Germinal center (tissue), 1 donor: ENCODE results near the gene DOCK9.
"Not testable (repeated sequence)": the region's sequence is repeated elsewhere in the genome, so short reads cannot be mapped to it uniquely, and the experiment has no call there.

Experiments
- DNase-seq: peaks from one replicate; pipeline ENCODE4 v3.0.0; 2012; ENCODE audit warnings: mixed read lengths, low spot score

Gene DOCK9

GRCh38 chr13:98773921-98774320, 203.9 kb downstream of the DOCK9 start:
- no peak for DNase-seq

- no peak for DNase-seq
These were observed 204.9 kb downstream of the DOCK9 start for GRCh38 chr13:98772794-98773452.

GRCh38 chr13:98771838-98772611, 205.8 kb downstream of the DOCK9 start:
- no peak for DNase-seq

GRCh38 chr13:98769736-98770135, 208.1 kb downstream of the DOCK9 start:
- no peak for DNase-seq

GRCh38 chr13:98768522-98768921, 209.3 kb downstream of the DOCK9 start:
- no peak for DNase-seq

- no peak for DNase-seq
These were observed 211.2 kb downstream of the DOCK9 start for GRCh38 chr13:98766697-98767096.

- no peak for DNase-seq
These were observed 211.8 kb downstream of the DOCK9 start for GRCh38 chr13:98765996-98766519.

GRCh38 chr13:98761986-98762616, 215.8 kb downstream of the DOCK9 start:
- no peak for DNase-seq

- DNase-seq, result no peak
These were observed 216.5 kb downstream of the DOCK9 start for GRCh38 chr13:98761126-98761985.

- no peak for DNase-seq
These were observed 222.1 kb downstream of the DOCK9 start for GRCh38 chr13:98755729-98756128.

GRCh38 chr13:98755116-98755515, 222.7 kb downstream of the DOCK9 start:
- DNase-seq, result no peak

GRCh38 chr13:98754468-98754867, 223.4 kb downstream of the DOCK9 start:
- DNase-seq, result not testable (repeated sequence)

GRCh38 chr13:98752467-98753290, 225.2 kb downstream of the DOCK9 start, which contains the start of gene SLC15A1:
Gene SLC15A1, minus strand, starts transcription at chr13:98752672. Its CDS starts 74 bp downstream, at chr13:98752598.
- no peak for DNase-seq

GRCh38 chr13:98751861-98752466, 225.9 kb downstream of the DOCK9 start:
- no peak for DNase-seq

- no peak for DNase-seq
These were observed 226.5 kb downstream of the DOCK9 start for GRCh38 chr13:98751367-98751782.

GRCh38 chr13:98749501-98749900, 228.4 kb downstream of the DOCK9 start:
- DNase-seq, result no peak

- no peak for DNase-seq
These were observed 230.9 kb downstream of the DOCK9 start for GRCh38 chr13:98746968-98747367.
